PC-9 (cell line): ENCODE results near the gene NGDN. TPM values are rescaled to one million over a fixed set of nuclear protein-coding genes. Genes with fewer than 3 reads are reported as not detected.

Source experiments
- BruUV-seq: library from RNA; stranded (reverse); fragments of 400-500 nt; replicated peaks from 2 replicates; lab custom pipeline; 2021; lab: Mats Ljungman, UMichigan
- CTCF ChIA-PET: fragments of 300-600 bp; sonication (Branson Sonifier 250); formaldehyde crosslinking; loops from one replicate; lab custom pipeline; 2022; ENCODE audit warnings: antibody characterized with exemption; lab: Charles Lee
- POLR2A ChIA-PET: fragments of 300-600 bp; sonication (Branson Sonifier 250); formaldehyde crosslinking; loops from one replicate; lab custom pipeline; 2022; ENCODE audit warnings: antibody characterized with exemption; ENCODE audit not compliant: unreplicated experiment; lab: Charles Lee
- DNase-seq, 2 experiments: peaks; one replicate each; pipeline versions ENCODE4 v3.0.0 to v3.0.0-alpha.2; 2015 to 2022; ENCODE audit warnings: mixed read lengths in 1 of 2
- H2AFZ ChIP-seq: fragments of 200-600 bp; sonication (generic); 2 replicates; pipeline ENCODE4 v1.8.1; 2017; ENCODE audit warnings: antibody characterized with exemption
- H3F3A ChIP-seq: fragments of 200-600 bp; sonication (generic); 2 replicates; pipeline ENCODE4 v1.8.1; 2017; ENCODE audit warnings: antibody characterized with exemption, mild to moderate bottlenecking, low read depth; ENCODE audit not compliant: insufficient read depth
- H3K27ac ChIP-seq: fragments of 200-600 bp; sonication (generic); 2 replicates; pipeline ENCODE4 v1.6.1; 2016; ENCODE audit warnings: mixed run types
- H3K27me3 ChIP-seq: fragments of 200-600 bp; sonication (generic); 2 replicates; pipeline ENCODE4 v1.6.1; 2016; ENCODE audit warnings: low read depth, mixed run types; ENCODE audit not compliant: insufficient read depth
- H3K36me3 ChIP-seq: fragments of 200-600 bp; sonication (generic); 2 replicates; pipeline ENCODE4 v1.6.1; 2016; ENCODE audit warnings: low read depth, mixed run types
- H3K4me1 ChIP-seq: fragments of 200-600 bp; sonication (generic); replicated peaks from 2 replicates; pipeline ENCODE4 v1.6.1; 2016; ENCODE audit warnings: mixed run types; ENCODE audit not compliant: insufficient read depth
- H3K4me2 ChIP-seq: fragments of 200-600 bp; sonication (generic); 2 replicates; pipeline ENCODE4 v1.6.1; 2017; ENCODE audit warnings: mixed run types
- H3K4me3 ChIP-seq: fragments of 200-600 bp; sonication (generic); 2 replicates; pipeline ENCODE4 v1.6.1; 2016; ENCODE audit warnings: mixed run types
- H3K79me2 ChIP-seq: fragments of 200-600 bp; sonication (generic); 2 replicates; pipeline ENCODE4 v1.6.1; 2017; ENCODE audit warnings: low read depth, mixed run types
- H3K9me2 ChIP-seq: fragments of 200-600 bp; sonication (generic); 2 replicates; pipeline ENCODE4 v1.8.1; 2017; ENCODE audit warnings: mild to moderate bottlenecking; ENCODE audit not compliant: insufficient read depth
- H3K9me3 ChIP-seq: fragments of 200-600 bp; sonication (generic); 2 replicates; pipeline ENCODE4 v1.8.1; 2016; ENCODE audit warnings: low read depth; ENCODE audit not compliant: insufficient read depth
- H4K20me1 ChIP-seq: fragments of 200-600 bp; sonication (generic); 2 replicates; pipeline ENCODE4 v1.8.1; 2017; ENCODE audit not compliant: insufficient read depth
- CTCF ChIP-seq: fragments of 200-600 bp; sonication (generic); conservative IDR thresholded peaks from 2 replicates; pipeline ENCODE4 v1.6.1; 2017; ENCODE audit warnings: mixed run types, antibody characterized with exemption, mild to moderate bottlenecking, moderate library complexity
- EZH2 ChIP-seq: fragments of 200-600 bp; sonication (generic); IDR thresholded peaks from 2 replicates; pipeline ENCODE4 v1.8.0; 2017; ENCODE audit warnings: antibody characterized with exemption, low read depth
- intact Hi-C: fragments of 100-400 bp; cut with micrococcal nuclease; formaldehyde crosslinking; loops from one replicate; pipeline ENCODE4 v1.10.0; 2022; ENCODE audit not compliant: unreplicated experiment
- total RNA-seq: library from RNA; stranded (reverse); gene quantifications from 2 replicates; pipeline ENCODE4 v1.2.3, GENCODE V29; 2021

The NGDN gene
- total RNA-seq, 1 experiment from 2014 or later: 23.1 TPM

GRCh38 chr14:23437133-23438100, 32.1 kb upstream of the NGDN start:
- Histone ChIP-seq H3K4me2 (no peak overlapping the region), H2AFZ (no peak overlapping the region), H3K36me3 (no peaks in the 10 kb centered on the region), H3K79me2 (no peaks in the 10 kb centered on the region), H3K27me3 (peaks cover 79% of the 10 kb centered on the region), H3K9me3 (no peaks in the 10 kb centered on the region), H3F3A (no peaks in the 10 kb centered on the region), H3K9me2 (no peaks in the 10 kb centered on the region), H3K4me1 (no peaks in the 10 kb centered on the region), H3K4me3 (no peak overlapping the region), H4K20me1 (no peaks in the 10 kb centered on the region), H3K27ac (no peak overlapping the region)
- ChIA-PET POLR2A (interaction anchor here (0.7 kb wide), 1 partner anchor 35 kb away, joined by 3 read pairs; no protein-coding TSS in a partner anchor), CTCF (no interaction called here)
- no peak for TF ChIP-seq CTCF
- no peak for TF ChIP-seq EZH2
- BruUV-seq: no TSS peak
- intact Hi-C loops: no loop called here
- no peak for DNase-seq

GRCh38 chr14:23438101-23438971, 31.2 kb upstream of the NGDN start:
- ChIA-PET CTCF (no interaction called here), POLR2A (no interaction called here)

More at GRCh38 chr14:23438101-23438971, 31.2 kb upstream of the NGDN start:
- Histone ChIP-seq H4K20me1 (no peaks in the 10 kb centered on the region), H3K9me2 (no peaks in the 10 kb centered on the region), H3K27ac (no peak overlapping the region), H3K36me3 (no peaks in the 10 kb centered on the region), H3K79me2 (no peaks in the 10 kb centered on the region), H2AFZ (no peak overlapping the region), H3K4me2 (no peak overlapping the region), H3K4me3 (no peak overlapping the region), H3K4me1 (no peaks in the 10 kb centered on the region), H3F3A (no peaks in the 10 kb centered on the region), H3K27me3 (peaks cover 79% of the 10 kb centered on the region), H3K9me3 (no peaks in the 10 kb centered on the region)
- no TSS peak for BruUV-seq
- TF ChIP-seq CTCF (no peak), EZH2 (no peak)
- intact Hi-C loops: no loop called here
- no peak for DNase-seq
